ENCODE results near the gene AMMECR1. TPM values are rescaled to one million over a fixed set of nuclear protein-coding genes. Genes with fewer than 3 reads are reported as not detected.
"Not testable (repeated sequence)": the region's sequence is repeated elsewhere in the genome, so short reads cannot be mapped to it uniquely, and the experiment has no call there.

Gene AMMECR1
- total RNA-seq, 1 experiment from 2014 or later = 15.0 TPM

- H3K9me3 ChIP-seq (ENCODE audit: control insufficient read depth, insufficient read depth, low read depth, low read length); BruUV-seq (replicated peaks); H3K4me1 ChIP-seq (ENCODE audit: control insufficient read depth, insufficient read depth, low read length); POLR2A ChIA-PET; intact Hi-C loops (cut with micrococcal nuclease; ENCODE audit: unreplicated experiment); in situ Hi-C loops (cut with HindIII; ENCODE audit: low pct_unique_long_range_greater_than_20kb, low sequenced_read_pairs); H3K36me3 ChIP-seq (ENCODE audit: control insufficient read depth, insufficient read depth, low read length); DNase-seq (ENCODE audit: low read depth, low spot score); H3K27me3 ChIP-seq (ENCODE audit: control insufficient read depth, insufficient read depth, low read length): not testable (repeated sequence)
- peak overlapping the region; percentile 2; the same call in 1 of the 2 replicates for H3K27ac ChIP-seq (ENCODE audit: low read length)
- H3K4me3 ChIP-seq (ENCODE audit: low read depth in 2 of 2, low read length in 2 of 2) = peak overlapping the region; percentile 27 to 57
- CTCF ChIA-PET = interaction anchor here (0.8 kb wide), 1 partner anchor 83 kb away, joined by 3 read pairs; no protein-coding TSS in a partner anchor
- ATAC-seq = peak; percentile 56
Observed at GRCh38 chrX:110229497-110230111, 88.3 kb downstream of the AMMECR1 start.

- no peak for ATAC-seq
- no peak for TF ChIP-seq TCF7L2 (IDR thresholded peaks at IDR 0.05; ENCODE audit: low read depth, low read length)
- TF ChIP-seq POLR2AphosphoS5 (IDR thresholded peaks at IDR 0.05; ENCODE audit: low read depth, low read length) = no peak
- TF ChIP-seq, protein P1, sequence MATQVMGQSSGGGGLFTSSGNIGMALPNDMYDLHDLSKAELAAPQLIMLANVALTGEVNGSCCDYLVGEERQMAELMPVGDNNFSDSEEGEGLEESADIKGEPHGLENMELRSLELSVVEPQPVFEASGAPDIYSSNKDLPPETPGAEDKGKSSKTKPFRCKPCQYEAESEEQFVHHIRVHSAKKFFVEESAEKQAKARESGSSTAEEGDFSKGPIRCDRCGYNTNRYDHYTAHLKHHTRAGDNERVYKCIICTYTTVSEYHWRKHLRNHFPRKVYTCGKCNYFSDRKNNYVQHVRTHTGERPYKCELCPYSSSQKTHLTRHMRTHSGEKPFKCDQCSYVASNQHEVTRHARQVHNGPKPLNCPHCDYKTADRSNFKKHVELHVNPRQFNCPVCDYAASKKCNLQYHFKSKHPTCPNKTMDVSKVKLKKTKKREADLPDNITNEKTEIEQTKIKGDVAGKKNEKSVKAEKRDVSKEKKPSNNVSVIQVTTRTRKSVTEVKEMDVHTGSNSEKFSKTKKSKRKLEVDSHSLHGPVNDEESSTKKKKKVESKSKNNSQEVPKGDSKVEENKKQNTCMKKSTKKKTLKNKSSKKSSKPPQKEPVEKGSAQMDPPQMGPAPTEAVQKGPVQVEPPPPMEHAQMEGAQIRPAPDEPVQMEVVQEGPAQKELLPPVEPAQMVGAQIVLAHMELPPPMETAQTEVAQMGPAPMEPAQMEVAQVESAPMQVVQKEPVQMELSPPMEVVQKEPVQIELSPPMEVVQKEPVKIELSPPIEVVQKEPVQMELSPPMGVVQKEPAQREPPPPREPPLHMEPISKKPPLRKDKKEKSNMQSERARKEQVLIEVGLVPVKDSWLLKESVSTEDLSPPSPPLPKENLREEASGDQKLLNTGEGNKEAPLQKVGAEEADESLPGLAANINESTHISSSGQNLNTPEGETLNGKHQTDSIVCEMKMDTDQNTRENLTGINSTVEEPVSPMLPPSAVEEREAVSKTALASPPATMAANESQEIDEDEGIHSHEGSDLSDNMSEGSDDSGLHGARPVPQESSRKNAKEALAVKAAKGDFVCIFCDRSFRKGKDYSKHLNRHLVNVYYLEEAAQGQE (IDR thresholded peaks at IDR 0.05; ENCODE audit: insufficient read depth in 1 of 2, low read depth in 2 of 2, low read length in 1 of 2) = no peak
- no peak for TF ChIP-seq CTCF (IDR thresholded peaks at IDR 0.05)
- TF ChIP-seq SIN3A (IDR thresholded peaks at IDR 0.05; ENCODE audit: borderline replicate concordance, insufficient read depth, low read depth, low read length) = no peak
- no peak for DNase-seq (ENCODE audit: low read depth, low spot score)
- intact Hi-C loops (cut with micrococcal nuclease; ENCODE audit: unreplicated experiment) (no loop called here), in situ Hi-C loops (cut with HindIII; ENCODE audit: low pct_unique_long_range_greater_than_20kb, low sequenced_read_pairs) (no loop called here)
- Histone ChIP-seq H3K4me3 (ENCODE audit: low read depth in 2 of 2, low read length in 2 of 2) (no peak overlapping the region), H3K4me1 (ENCODE audit: control insufficient read depth, insufficient read depth, low read length) (no peaks in the 10 kb centered on the region; the same call in 1 of the 2 replicates), H3K36me3 (ENCODE audit: control insufficient read depth, insufficient read depth, low read length) (no peaks in the 10 kb centered on the region), H3K9me3 (ENCODE audit: control insufficient read depth, insufficient read depth, low read depth, low read length) (no peaks in the 10 kb centered on the region), H3K27me3 (ENCODE audit: control insufficient read depth, insufficient read depth, low read length) (no peaks in the 10 kb centered on the region), H3K27ac (ENCODE audit: low read length) (no peak overlapping the region)
- POLR2A ChIA-PET = no interaction called here
- BruUV-seq (replicated peaks) = no TSS peak
- CTCF ChIA-PET = interaction anchor here (0.8 kb wide), 1 partner anchor 82 kb away, joined by 3 read pairs; no protein-coding TSS in a partner anchor
Observed at GRCh38 chrX:110228453-110228852, 89.4 kb downstream of the AMMECR1 start.

DNA sequence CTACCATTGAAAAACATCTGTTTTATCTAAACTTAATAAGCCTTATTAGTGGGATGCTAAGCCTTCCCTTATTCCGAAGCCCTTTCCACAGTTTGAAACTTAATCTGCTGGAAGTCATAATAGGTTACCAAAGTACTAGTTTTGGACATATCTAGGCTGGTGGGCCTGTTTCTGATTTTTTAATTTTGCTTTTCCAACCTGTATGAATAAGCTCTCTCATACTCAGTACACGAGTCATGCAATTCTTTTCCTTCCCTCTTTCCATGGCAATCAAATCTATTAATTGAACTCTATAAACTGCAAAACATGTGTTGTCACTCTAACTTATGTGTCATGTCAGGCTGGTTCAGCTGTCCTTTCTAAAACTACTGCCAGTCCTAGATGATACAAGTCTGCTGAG is 91.0 kb downstream of the AMMECR1 start:
- CTCF ChIA-PET = interaction anchor here (0.6 kb wide), 1 partner anchor 128 kb away, joined by 3 read pairs; no protein-coding TSS in a partner anchor
- no TSS peak for BruUV-seq (replicated peaks)
- no peaks in the 10 kb centered on the region for H3K9me3 ChIP-seq (ENCODE audit: control insufficient read depth, insufficient read depth, low read depth, low read length)

More for the DNA sequence above, 91.0 kb downstream of the AMMECR1 start:
- POLR2A ChIA-PET = no interaction called here
- DNase-seq (ENCODE audit: low read depth, low spot score) (no peak), ATAC-seq (no peak)
- H3K27ac ChIP-seq (ENCODE audit: low read length) = no peak overlapping the region
- no peak overlapping the region for H3K4me3 ChIP-seq (ENCODE audit: low read depth in 2 of 2, low read length in 2 of 2)
- in situ Hi-C loops (cut with HindIII; ENCODE audit: low pct_unique_long_range_greater_than_20kb, low sequenced_read_pairs) (no loop called here), intact Hi-C loops (cut with micrococcal nuclease; ENCODE audit: unreplicated experiment) (no loop called here)
- no peaks in the 10 kb centered on the region for H3K27me3 ChIP-seq (ENCODE audit: control insufficient read depth, insufficient read depth, low read length)
- no peak for TF ChIP-seq SIN3A (IDR thresholded peaks at IDR 0.05; ENCODE audit: borderline replicate concordance, insufficient read depth, low read depth, low read length)
- TF ChIP-seq, protein P1 (IDR thresholded peaks at IDR 0.05; ENCODE audit: insufficient read depth in 1 of 2, low read depth in 2 of 2, low read length in 1 of 2) = no peak
- no peak for TF ChIP-seq CTCF (IDR thresholded peaks at IDR 0.05)
- TF ChIP-seq TCF7L2 (IDR thresholded peaks at IDR 0.05; ENCODE audit: low read depth, low read length) = no peak
- no peak for TF ChIP-seq POLR2AphosphoS5 (IDR thresholded peaks at IDR 0.05; ENCODE audit: low read depth, low read length)
- H3K36me3 ChIP-seq (ENCODE audit: control insufficient read depth, insufficient read depth, low read length) = no peaks in the 10 kb centered on the region
- H3K4me1 ChIP-seq (ENCODE audit: control insufficient read depth, insufficient read depth, low read length) = no peaks in the 10 kb centered on the region; the same call in 1 of the 2 replicates

Measured in Panc1 (cell line).